Mesothelial cell of epicardium (in vitro differentiated cells): Measurements from ENCODE around the gene ARHGEF17. TPM values are rescaled to one million over a fixed set of nuclear protein-coding genes. Genes with fewer than 3 reads are reported as not detected.

Experiments used
- DNase-seq, 2 experiments: peaks; one replicate each; pipeline ENCODE4 v3.0.0; 2021; ENCODE audit warnings: low spot score in 2 of 2; ENCODE audit not compliant: unreplicated experiment in 2 of 2
- H3K27ac Mint-ChIP-seq: 2 replicates; pipeline ENCODE4 v1.8.0; 2021; ENCODE audit warnings: mixed read lengths
- H3K27me3 Mint-ChIP-seq: 2 replicates; pipeline ENCODE4 v1.8.0; 2021; ENCODE audit warnings: low read depth, mixed read lengths
- H3K36me3 Mint-ChIP-seq: 2 replicates; pipeline ENCODE4 v1.8.0; 2021; ENCODE audit warnings: mixed read lengths
- H3K4me1 Mint-ChIP-seq: 2 replicates; pipeline ENCODE4 v1.8.0; 2021; ENCODE audit warnings: mixed read lengths
- H3K4me3 Mint-ChIP-seq: 2 replicates; pipeline ENCODE4 v1.8.0; 2021; ENCODE audit warnings: mild to moderate bottlenecking, moderate library complexity, mixed read lengths
- H3K9me3 Mint-ChIP-seq: 2 replicates; pipeline ENCODE4 v1.8.0; 2021; ENCODE audit warnings: mixed read lengths
- total RNA-seq: library from RNA; stranded (reverse); gene quantifications from 3 replicates; pipeline ENCODE4 v1.2.1, GENCODE V29; 2021
- TF ChIP-seq, protein P1 (sequence below): fragments of 200-600 bp; sonication (generic); IDR thresholded peaks from one replicate; pipeline ENCODE4 v1.5.0; 2021; ENCODE audit warnings: antibody characterized with exemption; ENCODE audit not compliant: unreplicated experiment

The ARHGEF17 gene
- total RNA-seq, 1 donor from 2014 or later, result 150 TPM

- no peak overlapping the region for H3K27ac Mint-ChIP-seq
- H3K4me1 Mint-ChIP-seq, result no peaks in the 10 kb centered on the region
- no peaks in the 10 kb centered on the region for H3K27me3 Mint-ChIP-seq
Observed at GRCh38 chr11:73358071-73358470, 50.0 kb downstream of the ARHGEF17 start.

DNA sequence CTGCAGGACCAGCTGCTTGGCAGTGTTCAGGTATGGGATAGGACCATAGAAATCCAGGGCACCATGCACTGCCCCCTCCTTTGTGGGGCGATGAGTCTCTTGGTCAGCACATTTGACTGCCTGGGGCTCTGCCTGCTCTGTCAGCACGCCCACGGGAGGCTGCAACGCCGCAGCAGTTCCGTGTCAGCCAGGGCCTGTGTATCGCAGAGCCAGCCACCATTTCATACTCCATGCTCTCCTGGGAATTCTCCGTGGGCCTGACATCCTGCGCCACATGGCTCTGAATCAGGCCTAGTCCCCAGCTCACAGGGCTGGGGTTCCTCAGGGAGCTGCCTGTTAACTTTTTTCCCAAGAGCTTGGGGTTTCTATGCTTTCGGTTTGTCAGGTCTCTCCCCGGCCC is 51.3 kb downstream of the ARHGEF17 start:
- no peak for DNase-seq
- Mint-ChIP-seq H3K27me3 (no peaks in the 10 kb centered on the region), H3K36me3 (peaks cover 26% of the 10 kb centered on the region), H3K4me1 (no peaks in the 10 kb centered on the region), H3K9me3 (no peaks in the 10 kb centered on the region), H3K4me3 (no peak overlapping the region), H3K27ac (no peak overlapping the region)
- TF ChIP-seq, protein P1, sequence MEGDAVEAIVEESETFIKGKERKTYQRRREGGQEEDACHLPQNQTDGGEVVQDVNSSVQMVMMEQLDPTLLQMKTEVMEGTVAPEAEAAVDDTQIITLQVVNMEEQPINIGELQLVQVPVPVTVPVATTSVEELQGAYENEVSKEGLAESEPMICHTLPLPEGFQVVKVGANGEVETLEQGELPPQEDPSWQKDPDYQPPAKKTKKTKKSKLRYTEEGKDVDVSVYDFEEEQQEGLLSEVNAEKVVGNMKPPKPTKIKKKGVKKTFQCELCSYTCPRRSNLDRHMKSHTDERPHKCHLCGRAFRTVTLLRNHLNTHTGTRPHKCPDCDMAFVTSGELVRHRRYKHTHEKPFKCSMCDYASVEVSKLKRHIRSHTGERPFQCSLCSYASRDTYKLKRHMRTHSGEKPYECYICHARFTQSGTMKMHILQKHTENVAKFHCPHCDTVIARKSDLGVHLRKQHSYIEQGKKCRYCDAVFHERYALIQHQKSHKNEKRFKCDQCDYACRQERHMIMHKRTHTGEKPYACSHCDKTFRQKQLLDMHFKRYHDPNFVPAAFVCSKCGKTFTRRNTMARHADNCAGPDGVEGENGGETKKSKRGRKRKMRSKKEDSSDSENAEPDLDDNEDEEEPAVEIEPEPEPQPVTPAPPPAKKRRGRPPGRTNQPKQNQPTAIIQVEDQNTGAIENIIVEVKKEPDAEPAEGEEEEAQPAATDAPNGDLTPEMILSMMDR, result no peak

More at GRCh38 chr11:73358071-73358470, 50.0 kb downstream of the ARHGEF17 start:
- TF ChIP-seq, protein P1, result no peak
- DNase-seq, result no peak
- Mint-ChIP-seq H3K9me3 (no peaks in the 10 kb centered on the region), H3K36me3 (peaks cover 29% of the 10 kb centered on the region), H3K4me3 (no peak overlapping the region)

GRCh38 chr11:73359930-73360742 is 52.1 kb downstream of the ARHGEF17 start:
- TF ChIP-seq, protein P1, result no peak
- no peak overlapping the region for H3K27ac Mint-ChIP-seq
- peaks cover 26% of the 10 kb centered on the region for H3K36me3 Mint-ChIP-seq
- H3K27me3 Mint-ChIP-seq, result no peaks in the 10 kb centered on the region
- no peaks in the 10 kb centered on the region for H3K9me3 Mint-ChIP-seq
- H3K4me1 Mint-ChIP-seq, result no peaks in the 10 kb centered on the region
- H3K4me3 Mint-ChIP-seq, result no peak overlapping the region
- no peak for DNase-seq

- DNase-seq, result no peak
- Mint-ChIP-seq H3K9me3 (no peaks in the 10 kb centered on the region), H3K4me3 (no peak overlapping the region), H3K36me3 (peaks cover 29% of the 10 kb centered on the region), H3K27ac (no peak overlapping the region), H3K4me1 (no peaks in the 10 kb centered on the region), H3K27me3 (no peaks in the 10 kb centered on the region)
- TF ChIP-seq, protein P1, result no peak
Observed at GRCh38 chr11:73360743-73361369, 52.8 kb downstream of the ARHGEF17 start.

DNA sequence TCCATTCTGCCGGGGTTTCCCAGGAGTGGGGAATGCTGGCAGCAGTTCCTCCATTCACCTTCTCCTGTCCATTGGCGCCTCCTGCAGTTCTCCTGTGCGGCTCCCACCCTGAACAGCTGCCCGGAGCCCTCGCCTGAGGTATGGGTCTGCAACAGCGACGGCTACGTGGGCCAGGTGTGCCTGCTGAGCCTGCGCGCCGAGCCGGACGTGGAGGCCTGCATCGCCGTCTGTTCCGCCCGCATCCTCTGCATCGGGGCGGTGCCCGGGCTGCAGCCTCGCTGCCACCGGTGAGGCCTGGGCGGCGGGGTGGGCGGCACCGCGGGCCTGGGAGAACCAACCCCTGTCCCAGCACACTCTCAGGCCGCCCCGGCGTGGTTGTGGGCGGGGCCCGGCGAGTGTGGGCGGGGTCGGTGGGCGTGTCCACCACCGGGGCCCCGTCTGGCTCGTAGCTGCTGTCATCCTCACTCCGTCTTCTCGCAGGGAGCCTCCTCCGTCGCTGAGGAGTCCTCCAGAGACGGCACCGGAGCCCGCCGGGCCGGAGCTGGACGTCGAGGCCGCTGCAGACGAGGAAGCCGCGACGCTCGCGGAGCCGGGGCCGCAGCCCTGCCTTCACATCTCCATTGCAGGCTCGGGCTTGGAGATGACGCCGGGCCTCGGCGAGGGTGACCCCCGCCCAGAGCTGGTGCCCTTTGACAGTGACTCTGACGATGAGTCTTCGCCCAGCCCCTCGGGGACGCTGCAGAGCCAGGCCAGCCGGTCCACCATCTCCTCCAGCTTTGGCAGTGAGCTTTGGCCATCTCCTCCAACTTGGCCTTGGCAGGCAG is 54.1 kb downstream of the ARHGEF17 start:
- Mint-ChIP-seq H3K9me3 (no peaks in the 10 kb centered on the region), H3K4me1 (no peaks in the 10 kb centered on the region), H3K27me3 (no peaks in the 10 kb centered on the region), H3K27ac (no peak overlapping the region), H3K36me3 (peaks cover 33% of the 10 kb centered on the region), H3K4me3 (no peak overlapping the region)
- no peak for DNase-seq
- TF ChIP-seq, protein P1, result no peak
